PC-3 (cell line): ENCODE measurements around the gene KCNJ15. TPM values are rescaled to one million over a fixed set of nuclear protein-coding genes. Genes with fewer than 3 reads are reported as not detected.
A peak's percentile ranks its signal among the peaks of the same experiment; 100 is the strongest.

ENCODE experiments used
- ATAC-seq: fragments of 200-7000 bp; cut with Tn5 transposase; 2 replicates; pipeline ENCODE4 v1.9.1; 2020; ENCODE audit warnings: mild to moderate bottlenecking, moderate library complexity
- BruUV-seq: library from RNA; stranded (reverse); fragments of 400-500 nt; replicated peaks from 2 replicates; lab custom pipeline; 2021; lab: Mats Ljungman, UMichigan
- CTCF ChIA-PET: fragments of 300-600 bp; sonication (Branson Sonifier 250); formaldehyde crosslinking; loops from one replicate; lab custom pipeline; 2022; ENCODE audit warnings: antibody characterized with exemption; lab: Charles Lee
- POLR2A ChIA-PET: fragments of 300-600 bp; sonication (Branson Sonifier 250); formaldehyde crosslinking; loops from one replicate; lab custom pipeline; 2022; ENCODE audit warnings: antibody characterized with exemption; ENCODE audit not compliant: unreplicated experiment; lab: Charles Lee
- DNase-seq: peaks from one replicate; pipeline ENCODE4 v3.0.0-alpha.2; 2015
- H2AFZ ChIP-seq: fragments of 300-600 bp; sonication (generic); 2 replicates; pipeline ENCODE4 v1.6.0; 2016; ENCODE audit warnings: antibody characterized with exemption, low read length
- H3F3A ChIP-seq: fragments of 300-600 bp; sonication (generic); one replicate; pipeline ENCODE4 v1.6.0; 2017; ENCODE audit warnings: antibody characterized with exemption, low read length, control low read depth, mild to moderate bottlenecking; ENCODE audit not compliant: unreplicated experiment
- H3K27ac ChIP-seq: fragments of 300-600 bp; sonication (generic); 2 replicates; pipeline ENCODE4 v1.5.1; 2016; ENCODE audit warnings: mild to moderate bottlenecking, low read length
- H3K27me3 ChIP-seq: fragments of 300-600 bp; sonication (generic); 2 replicates; pipeline ENCODE4 v1.6.1; 2016; ENCODE audit warnings: low read length, mixed read lengths
- H3K36me3 ChIP-seq: fragments of 300-600 bp; sonication (generic); 2 replicates; pipeline ENCODE4 v1.6.1; 2016; ENCODE audit warnings: low read depth, mixed run types, low read length, mixed read lengths
- H3K4me1 ChIP-seq: fragments of 300-600 bp; sonication (generic); 2 replicates; pipeline ENCODE4 v1.5.1; 2016; ENCODE audit warnings: low read length; ENCODE audit not compliant: insufficient read depth
- H3K4me2 ChIP-seq: fragments of 300-600 bp; sonication (generic); 2 replicates; pipeline ENCODE4 v1.6.0; 2016; ENCODE audit warnings: low read length
- H3K4me3 ChIP-seq: fragments of 300-600 bp; sonication (generic); 2 replicates; pipeline ENCODE4 v1.5.1; 2016; ENCODE audit warnings: mild to moderate bottlenecking, low read length, mixed read lengths
- H3K79me2 ChIP-seq: fragments of 300-600 bp; sonication (generic); 2 replicates; pipeline ENCODE4 v1.6.1; 2017; ENCODE audit warnings: low read length, mixed read lengths
- H3K9ac ChIP-seq: fragments of 300-600 bp; sonication (generic); 2 replicates; pipeline ENCODE4 v1.6.0; 2016; ENCODE audit warnings: mild to moderate bottlenecking, low read length
- H3K9me2 ChIP-seq: fragments of 300-600 bp; sonication (generic); replicated peaks from 2 replicates; pipeline ENCODE4 v1.6.1; 2016; ENCODE audit warnings: mixed run types, low read length, mixed read lengths
- H3K9me3 ChIP-seq: fragments of 300-600 bp; sonication (generic); 2 replicates; pipeline ENCODE4 v1.6.1; 2016; ENCODE audit warnings: low read length, mixed read lengths
- H4K20me1 ChIP-seq: fragments of 300-600 bp; sonication (generic); 2 replicates; pipeline ENCODE4 v1.6.1; 2016; ENCODE audit warnings: low read length, mixed read lengths
- EZH2 ChIP-seq: fragments of 300-600 bp; sonication (generic); IDR thresholded peaks from one replicate; pipeline ENCODE4 v1.6.1; 2017; ENCODE audit warnings: antibody characterized with exemption, mild to moderate bottlenecking, low read length; ENCODE audit not compliant: unreplicated experiment
- EZH2phosphoT487 ChIP-seq: fragments of 300-600 bp; sonication (generic); IDR thresholded peaks from 2 replicates; pipeline ENCODE4 v1.6.1; 2018; ENCODE audit warnings: mild to moderate bottlenecking, antibody characterized with exemption, low read length, borderline replicate concordance
- intact Hi-C: fragments of 100-400 bp; cut with micrococcal nuclease; formaldehyde crosslinking; loops from 2 replicates; pipeline ENCODE4 v1.9.0; 2023
- total RNA-seq: library from RNA; depleted of rRNA; stranded (reverse); fragments of >200 nt; gene quantifications from 2 replicates; pipeline ENCODE4 v1.2.3, GENCODE V29; 2014
- TF ChIP-seq, protein P1 (sequence below): fragments of 300-600 bp; sonication (generic); conservative IDR thresholded peaks from 2 replicates; pipeline ENCODE4 v1.5.1; 2017; ENCODE audit warnings: antibody characterized with exemption, low read depth, mild to moderate bottlenecking, low read length

The KCNJ15 gene
- total RNA-seq, 1 experiment from 2014 or later = 0.26 TPM

DNA sequence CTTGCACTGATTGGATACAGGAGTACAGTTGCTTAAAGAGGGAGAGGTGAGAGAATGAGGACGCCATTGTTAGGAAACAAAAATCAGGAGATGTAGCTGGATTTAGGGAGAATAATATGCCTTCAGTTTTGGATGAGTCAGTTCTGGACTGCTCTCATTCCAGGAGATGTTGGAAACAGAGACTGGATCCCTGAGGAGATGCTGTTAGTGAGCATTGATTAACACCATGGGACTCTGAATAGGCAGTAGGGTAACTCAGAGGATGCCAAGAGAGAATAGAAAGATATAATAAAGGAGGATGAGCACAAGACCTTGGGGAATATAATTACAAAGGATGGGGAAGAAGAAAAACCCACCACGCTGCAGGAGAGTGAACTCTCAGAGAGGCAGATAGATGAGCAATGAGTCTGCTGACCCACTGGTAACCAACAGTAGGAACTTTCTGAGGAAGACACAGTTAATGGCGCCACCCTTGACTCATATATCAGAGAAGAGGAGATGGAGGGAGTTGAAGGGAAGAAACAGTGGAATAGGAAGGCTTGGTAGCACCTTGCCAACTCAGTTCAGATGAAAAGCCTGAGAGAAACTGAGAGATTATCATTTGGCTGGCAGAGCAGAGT is 10.5 kb downstream of the KCNJ15 start:
- Histone ChIP-seq H3K4me2 (peak overlapping the region; percentile 17; the same call in 1 of the 2 replicates), H3K9me3 (no peaks in the 10 kb centered on the region), H3K4me1 (peaks cover 28% of the 10 kb centered on the region), H4K20me1 (no peaks in the 10 kb centered on the region), H2AFZ (no peak overlapping the region), H3K27ac (peak overlapping the region; percentile 47), H3F3A (no peaks in the 10 kb centered on the region), H3K27me3 (no peaks in the 10 kb centered on the region), H3K36me3 (no peaks in the 10 kb centered on the region), H3K9me2 (no peaks in the 10 kb centered on the region), H3K4me3 (no peak overlapping the region), H3K79me2 (no peaks in the 10 kb centered on the region), H3K9ac (no peak overlapping the region)
- ChIA-PET POLR2A (no interaction called here), CTCF (no interaction called here)
- no peak for TF ChIP-seq EZH2phosphoT487
- TF ChIP-seq EZH2 = no peak
- TF ChIP-seq, protein P1, sequence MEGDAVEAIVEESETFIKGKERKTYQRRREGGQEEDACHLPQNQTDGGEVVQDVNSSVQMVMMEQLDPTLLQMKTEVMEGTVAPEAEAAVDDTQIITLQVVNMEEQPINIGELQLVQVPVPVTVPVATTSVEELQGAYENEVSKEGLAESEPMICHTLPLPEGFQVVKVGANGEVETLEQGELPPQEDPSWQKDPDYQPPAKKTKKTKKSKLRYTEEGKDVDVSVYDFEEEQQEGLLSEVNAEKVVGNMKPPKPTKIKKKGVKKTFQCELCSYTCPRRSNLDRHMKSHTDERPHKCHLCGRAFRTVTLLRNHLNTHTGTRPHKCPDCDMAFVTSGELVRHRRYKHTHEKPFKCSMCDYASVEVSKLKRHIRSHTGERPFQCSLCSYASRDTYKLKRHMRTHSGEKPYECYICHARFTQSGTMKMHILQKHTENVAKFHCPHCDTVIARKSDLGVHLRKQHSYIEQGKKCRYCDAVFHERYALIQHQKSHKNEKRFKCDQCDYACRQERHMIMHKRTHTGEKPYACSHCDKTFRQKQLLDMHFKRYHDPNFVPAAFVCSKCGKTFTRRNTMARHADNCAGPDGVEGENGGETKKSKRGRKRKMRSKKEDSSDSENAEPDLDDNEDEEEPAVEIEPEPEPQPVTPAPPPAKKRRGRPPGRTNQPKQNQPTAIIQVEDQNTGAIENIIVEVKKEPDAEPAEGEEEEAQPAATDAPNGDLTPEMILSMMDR = no peak
- ATAC-seq = no peak
- no peak for DNase-seq
- BruUV-seq = no TSS peak
- intact Hi-C loops = no loop called here

DNA sequence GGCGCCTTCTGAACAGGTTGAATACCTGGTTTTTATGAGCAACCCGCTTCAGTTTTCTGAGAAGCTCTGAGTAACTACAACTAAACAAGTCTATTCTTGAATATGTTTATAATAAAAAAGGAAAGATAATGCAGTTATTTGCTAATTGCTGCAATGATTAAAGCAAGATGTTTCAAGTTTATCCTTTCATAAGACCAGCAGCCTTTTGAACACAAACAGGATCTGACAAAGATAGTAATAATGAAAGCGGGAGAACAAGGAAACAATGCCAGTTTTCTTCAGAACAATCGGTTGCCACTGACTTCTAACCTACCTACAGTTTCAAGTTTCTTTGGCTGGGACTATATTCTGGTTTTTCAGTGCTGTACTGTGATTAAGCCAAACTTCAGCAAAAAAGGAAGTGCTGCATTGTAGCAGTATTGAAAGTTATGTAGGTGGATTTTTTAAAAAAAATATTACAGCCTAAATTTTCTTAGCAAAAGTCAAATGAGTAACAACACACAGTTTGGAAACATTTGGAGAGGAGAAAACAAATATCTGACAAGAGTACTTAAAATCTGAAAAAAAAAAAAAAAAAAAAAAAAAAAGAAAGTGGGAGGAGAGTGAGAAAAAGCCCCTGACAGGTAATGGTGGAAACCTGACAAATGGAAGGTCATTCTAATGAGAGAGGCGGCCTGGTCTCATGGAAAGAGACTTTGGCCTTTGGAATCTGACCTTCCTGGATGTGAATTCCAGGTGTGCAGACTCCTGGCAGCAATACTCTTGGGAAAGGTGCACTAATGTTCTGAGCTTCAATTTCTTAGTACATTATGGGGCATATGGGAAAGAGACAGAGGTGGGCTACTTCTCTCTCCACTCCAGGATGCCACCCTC is 11.4 kb downstream of the KCNJ15 start:
- H3K4me2 ChIP-seq = peak overlapping the region; percentile 17
- peak; percentile 42; the same call in 1 of the 2 replicates for ATAC-seq
- 0 out of 2 replicates have a peak overlapping the region, but pooled peaks have one; percentile 1 for H3K9ac ChIP-seq
- H3K4me1 ChIP-seq = peaks cover 32% of the 10 kb centered on the region
- BruUV-seq = no TSS peak
- peak overlapping the region; percentile 47 for H3K27ac ChIP-seq
- intact Hi-C loops = no loop called here
- no peaks in the 10 kb centered on the region for H3F3A ChIP-seq
- ChIA-PET CTCF (interaction anchor here (0.6 kb wide), 1 partner anchor 79 kb away, joined by 3 read pairs; no protein-coding TSS in a partner anchor), POLR2A (no interaction called here)
- H3K79me2 ChIP-seq = no peaks in the 10 kb centered on the region
- no peaks in the 10 kb centered on the region for H3K27me3 ChIP-seq
- 0 out of 2 replicates have a peak overlapping the region, but pooled peaks have one; percentile 13 for H2AFZ ChIP-seq
- TF ChIP-seq EZH2 (no peak), EZH2phosphoT487 (no peak)
- TF ChIP-seq, protein P1 = no peak
- H4K20me1 ChIP-seq = no peaks in the 10 kb centered on the region
- H3K4me3 ChIP-seq = no peak overlapping the region
- H3K9me3 ChIP-seq = no peaks in the 10 kb centered on the region
- H3K36me3 ChIP-seq = no peaks in the 10 kb centered on the region
- peak; percentile 51 for DNase-seq
- no peaks in the 10 kb centered on the region for H3K9me2 ChIP-seq
